AG04450 (cell line): ENCODE results near the gene PHF5A. TPM values are rescaled to one million over a fixed set of nuclear protein-coding genes. Genes with fewer than 3 reads are reported as not detected.

Experiments used
- CTCF ChIA-PET: fragments of 300-600, 350-600 bp; formaldehyde crosslinking; extraction: SDS; loops from one replicate; lab custom pipeline; 2022; ENCODE audit warnings: antibody characterized with exemption, inconsistent platforms; lab: Charles Lee
- POLR2A ChIA-PET: fragments of 350-600 bp; formaldehyde crosslinking; extraction: SDS; loops from one replicate; lab custom pipeline; 2021; ENCODE audit warnings: antibody characterized with exemption, inconsistent platforms; lab: Yijun Ruan, JAX
- DNase-seq: peaks from one replicate; pipeline ENCODE4 v3.0.0-alpha.2; 2011; ENCODE audit warnings: low read depth, low spot score
- H3K27ac ChIP-seq: one replicate; pipeline ENCODE4 v1.5.1; 2012; ENCODE audit warnings: low read depth, low read length, control low read depth
- H3K27me3 ChIP-seq: one replicate; pipeline ENCODE4 v1.6.0; 2012; ENCODE audit warnings: low read length; ENCODE audit not compliant: control insufficient read depth, insufficient read depth
- H3K4me3 ChIP-seq: 2 replicates; pipeline ENCODE4 v1.5.1; 2011; ENCODE audit warnings: mild to moderate bottlenecking, low read depth, low read length, control low read depth
- H3K9me3 ChIP-seq: 2 replicates; pipeline ENCODE4 v1.5.1; 2012; ENCODE audit warnings: low read length; ENCODE audit not compliant: control insufficient read depth, insufficient read depth
- polyA plus RNA-seq: library from polyadenylated mRNA; depleted of rRNA; stranded (reverse); fragments of >200 nt; gene quantifications from 2 replicates; pipeline ENCODE4 v1.2.3, GENCODE V29; 2011
- TF ChIP-seq, protein P1 (sequence below): IDR thresholded peaks from 2 replicates; pipeline ENCODE4 v1.5.1; 2011; ENCODE audit warnings: low read depth, low read length, control low read depth, inconsistent platforms

PHF5A gene
- polyA plus RNA-seq, 1 experiment = 53.8 TPM

DNA sequence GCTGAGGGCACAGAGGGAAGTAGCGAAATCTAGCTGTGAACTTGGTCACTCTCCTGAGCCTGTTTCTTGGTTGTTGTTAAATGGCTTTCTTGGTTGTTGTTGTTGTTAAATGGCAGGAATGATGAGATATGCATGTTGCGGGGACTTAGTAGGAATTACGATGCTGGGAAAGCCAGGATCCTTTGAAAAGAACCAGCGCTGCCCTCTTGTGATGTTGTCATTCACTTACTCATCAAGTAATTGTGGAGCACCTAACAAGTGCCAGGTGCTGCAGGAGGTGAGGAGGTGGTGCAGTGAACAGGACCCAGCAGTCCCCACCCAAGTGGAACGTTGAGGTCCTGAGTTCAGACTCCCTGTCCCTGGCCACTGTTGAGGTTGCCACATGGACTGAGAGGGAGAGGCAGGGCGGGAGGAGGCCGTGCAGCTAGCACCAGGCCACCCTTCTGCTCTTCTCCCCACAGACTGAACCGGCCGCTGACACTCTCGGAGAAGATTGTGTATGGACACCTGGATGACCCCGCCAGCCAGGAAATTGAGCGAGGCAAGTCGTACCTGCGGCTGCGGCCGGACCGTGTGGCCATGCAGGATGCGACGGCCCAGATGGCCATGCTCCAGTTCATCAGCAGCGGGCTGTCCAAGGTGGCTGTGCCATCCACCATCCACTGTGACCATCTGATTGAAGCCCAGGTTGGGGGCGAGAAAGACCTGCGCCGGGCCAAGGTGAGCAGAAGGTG, 39.0 kb upstream of the PHF5A start:
- TF ChIP-seq, protein P1, sequence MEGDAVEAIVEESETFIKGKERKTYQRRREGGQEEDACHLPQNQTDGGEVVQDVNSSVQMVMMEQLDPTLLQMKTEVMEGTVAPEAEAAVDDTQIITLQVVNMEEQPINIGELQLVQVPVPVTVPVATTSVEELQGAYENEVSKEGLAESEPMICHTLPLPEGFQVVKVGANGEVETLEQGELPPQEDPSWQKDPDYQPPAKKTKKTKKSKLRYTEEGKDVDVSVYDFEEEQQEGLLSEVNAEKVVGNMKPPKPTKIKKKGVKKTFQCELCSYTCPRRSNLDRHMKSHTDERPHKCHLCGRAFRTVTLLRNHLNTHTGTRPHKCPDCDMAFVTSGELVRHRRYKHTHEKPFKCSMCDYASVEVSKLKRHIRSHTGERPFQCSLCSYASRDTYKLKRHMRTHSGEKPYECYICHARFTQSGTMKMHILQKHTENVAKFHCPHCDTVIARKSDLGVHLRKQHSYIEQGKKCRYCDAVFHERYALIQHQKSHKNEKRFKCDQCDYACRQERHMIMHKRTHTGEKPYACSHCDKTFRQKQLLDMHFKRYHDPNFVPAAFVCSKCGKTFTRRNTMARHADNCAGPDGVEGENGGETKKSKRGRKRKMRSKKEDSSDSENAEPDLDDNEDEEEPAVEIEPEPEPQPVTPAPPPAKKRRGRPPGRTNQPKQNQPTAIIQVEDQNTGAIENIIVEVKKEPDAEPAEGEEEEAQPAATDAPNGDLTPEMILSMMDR = no peak
- H3K9me3 ChIP-seq = no peaks in the 10 kb centered on the region
- no peak overlapping the region for H3K4me3 ChIP-seq
- no peaks in the 10 kb centered on the region for H3K27me3 ChIP-seq
- POLR2A ChIA-PET = no interaction called here
- CTCF ChIA-PET = no interaction called here
- no peak overlapping the region for H3K27ac ChIP-seq
- DNase-seq = no peak

DNA sequence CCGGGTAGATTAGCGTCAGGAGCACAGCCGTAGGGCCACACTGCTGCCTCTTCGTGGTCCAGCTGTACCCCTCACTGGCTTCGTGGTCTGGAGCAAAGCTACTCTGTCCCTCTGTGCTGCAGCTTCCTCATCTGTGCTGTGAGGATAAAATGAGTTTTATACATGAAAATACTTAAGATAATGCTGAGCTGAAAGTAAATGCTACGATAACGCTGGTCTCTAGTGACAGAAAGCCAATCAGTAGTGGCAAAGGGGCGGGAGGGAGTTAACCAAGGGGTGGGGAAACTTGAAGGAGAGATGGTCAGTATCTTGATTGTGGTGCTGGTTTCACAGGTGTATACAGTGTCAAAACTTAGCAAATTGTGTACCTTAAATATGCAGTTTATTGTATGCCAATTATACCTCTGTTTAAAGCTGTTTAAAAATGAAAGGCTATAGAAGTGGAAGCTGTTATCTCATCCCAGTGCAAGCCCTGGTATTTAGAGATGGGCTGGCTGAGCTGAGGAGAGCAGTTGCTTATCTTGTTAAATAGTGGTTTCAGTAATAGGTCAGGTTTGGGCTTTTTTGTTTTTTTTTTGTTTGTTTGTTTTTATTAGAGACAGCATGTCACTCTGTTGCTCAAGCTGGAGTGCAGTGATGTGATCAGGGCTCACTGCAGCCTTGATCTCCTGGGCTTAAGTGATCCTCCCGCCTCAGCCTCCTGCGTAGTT, 37.2 kb upstream of the PHF5A start:
- TF ChIP-seq, protein P1 = no peak
- H3K4me3 ChIP-seq = no peak overlapping the region
- no peak overlapping the region for H3K27ac ChIP-seq
- CTCF ChIA-PET = interaction anchor here (0.6 to 2.4 kb wide), 2 partner anchors 12 to 105 kb away, joined by 5 to 22 read pairs; no protein-coding TSS in a partner anchor
- POLR2A ChIA-PET = no interaction called here
- no peaks in the 10 kb centered on the region for H3K27me3 ChIP-seq
- no peaks in the 10 kb centered on the region for H3K9me3 ChIP-seq
- no peak for DNase-seq

DNA sequence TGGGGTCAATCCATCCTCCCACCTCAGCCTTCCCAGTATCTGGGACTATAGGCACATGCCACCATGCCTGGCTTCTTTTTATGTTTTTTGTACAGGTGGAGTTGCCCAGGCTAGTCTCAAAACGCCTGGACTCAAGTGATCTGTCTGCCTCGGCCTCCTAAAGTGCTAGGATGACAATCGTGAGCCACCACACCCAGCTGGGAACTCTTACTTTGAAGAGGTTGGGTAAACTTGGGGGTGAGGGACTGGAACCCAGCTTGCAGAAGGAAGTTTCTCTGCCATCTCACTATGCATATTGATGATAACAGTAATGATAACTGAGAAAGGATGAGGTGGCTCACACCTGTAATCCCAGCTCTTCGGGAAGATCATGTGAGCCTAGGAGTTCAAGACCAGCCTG, 36.3 kb upstream of the PHF5A start:
- Histone ChIP-seq H3K27me3 (no peaks in the 10 kb centered on the region), H3K9me3 (no peaks in the 10 kb centered on the region), H3K4me3 (no peak overlapping the region), H3K27ac (no peak overlapping the region)
- TF ChIP-seq, protein P1 = no peak
- CTCF ChIA-PET = interaction anchor here (0.6 to 2.4 kb wide), 2 partner anchors 13 to 104 kb away, joined by 5 to 22 read pairs; no protein-coding TSS in a partner anchor
- POLR2A ChIA-PET = no interaction called here
- DNase-seq = no peak

DNA sequence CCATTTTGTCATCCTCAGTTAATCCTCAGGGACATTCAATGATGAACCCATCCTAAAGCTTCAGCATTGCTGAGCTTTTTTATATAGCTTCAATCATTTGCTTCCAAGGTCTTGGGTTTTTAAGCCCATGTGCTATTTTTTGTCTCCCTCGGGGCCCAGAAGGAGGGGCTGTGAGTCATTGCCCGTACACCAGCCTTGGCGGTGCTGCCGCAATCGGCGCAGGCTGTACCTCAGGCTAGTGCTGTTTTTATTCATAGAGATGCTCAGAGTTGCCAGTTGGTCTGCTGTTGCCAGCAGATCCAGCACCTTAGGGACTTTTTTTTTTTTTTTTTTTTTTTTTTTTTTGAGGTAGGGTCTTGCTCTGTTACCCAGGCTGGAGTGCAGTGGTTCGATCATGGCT, 35.9 kb upstream of the PHF5A start:
- TF ChIP-seq, protein P1 = no peak
- H3K27ac ChIP-seq = no peak overlapping the region
- DNase-seq = no peak
- H3K9me3 ChIP-seq = no peaks in the 10 kb centered on the region
- ChIA-PET CTCF (interaction anchor here (2.4 kb wide), 1 partner anchor 14 kb away, joined by 22 read pairs; no protein-coding TSS in a partner anchor), POLR2A (no interaction called here)
- H3K27me3 ChIP-seq = no peaks in the 10 kb centered on the region
- H3K4me3 ChIP-seq = no peak overlapping the region

DNA sequence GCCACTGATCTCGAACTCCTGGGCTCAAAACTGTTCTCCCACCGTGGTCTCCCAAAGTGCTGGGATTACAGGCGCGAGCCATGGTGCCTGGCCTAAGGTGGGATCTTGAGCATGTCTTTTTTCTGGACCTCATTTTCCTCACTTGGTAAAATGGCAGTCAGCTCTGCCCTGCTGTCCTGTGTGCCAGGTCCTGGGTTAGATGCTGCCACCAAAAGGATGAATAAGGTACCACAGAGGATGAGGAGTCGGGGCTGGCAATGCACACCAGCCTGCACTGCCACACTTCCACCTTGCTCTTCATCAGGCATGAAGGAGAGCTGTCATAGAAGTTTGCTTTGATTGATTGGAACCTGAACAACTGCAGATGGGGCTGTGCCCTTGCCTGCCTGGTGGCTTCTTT, 32.7 kb upstream of the PHF5A start:
- H3K9me3 ChIP-seq = no peaks in the 10 kb centered on the region
- no peak for DNase-seq
- CTCF ChIA-PET = interaction anchor here (0.9 to 1.5 kb wide), 4 partner anchors 20 to 98 kb away, joined by 3 read pairs; no protein-coding TSS in a partner anchor
- TF ChIP-seq, protein P1 = no peak
- no peak overlapping the region for H3K4me3 ChIP-seq
- H3K27ac ChIP-seq = no peak overlapping the region
- POLR2A ChIA-PET = no interaction called here
- H3K27me3 ChIP-seq = no peaks in the 10 kb centered on the region
